ENCODE results near the gene OPCML.

Gene OPCML

DNA sequence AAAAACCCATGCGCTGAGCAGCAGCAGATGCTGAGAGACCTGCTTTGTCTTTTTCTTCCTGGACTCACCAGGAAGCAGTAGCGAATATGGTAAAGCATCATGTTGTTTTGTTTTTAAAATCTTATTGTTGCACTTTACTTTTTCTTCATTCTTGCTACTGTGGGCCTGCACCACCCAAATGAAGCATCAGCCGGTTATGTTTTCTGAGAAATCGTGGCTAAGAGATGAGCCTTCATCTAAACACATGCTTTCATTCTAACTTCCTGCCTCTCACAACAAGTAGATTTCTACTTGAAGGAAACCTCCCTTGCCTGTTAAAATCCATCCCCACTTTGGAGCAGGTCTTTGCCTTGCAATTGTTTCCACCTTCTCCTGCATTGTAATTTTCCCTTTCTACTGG lies 1136.0 kb downstream of the OPCML start:
- WGBS, 2 donors (ENCODE audit: extremely low coverage in 2 of 2, insufficient read length in 2 of 2, insufficient replicate concordance in 1 of 2) = no CpG with 5 or more reads among the region's 4 CpGs
- no peaks in the 10 kb centered on the region for H3K9me3 ChIP-seq (replicated peaks in 1 of 2; ENCODE audit: control insufficient read depth in 2 of 2, insufficient read depth in 1 of 2, low read depth in 1 of 2, low read length in 2 of 2)
- no peak overlapping the region for H4K8ac ChIP-seq (ENCODE audit: low read depth, low read length)
- H3K23ac ChIP-seq (ENCODE audit: low read depth, low read length, poor library complexity) = no peak overlapping the region
- H3K4me2 ChIP-seq (ENCODE audit: insufficient read depth, low read length, poor library complexity, severe bottlenecking) = no peak overlapping the region
- no peak for DNase-seq (ENCODE audit: low spot score)
- H2BK15ac ChIP-seq (ENCODE audit: low read length) = no peak overlapping the region
- H2AK5ac ChIP-seq (ENCODE audit: low read depth, low read length) = no peak overlapping the region
- H3K36me3 ChIP-seq (replicated peaks in 1 of 2; ENCODE audit: control insufficient read depth in 2 of 2, insufficient read depth in 2 of 2, low read length in 2 of 2) = no peaks in the 10 kb centered on the region
- H3K18ac ChIP-seq (ENCODE audit: low read length) = no peak overlapping the region
- H4K91ac ChIP-seq (ENCODE audit: low read depth, low read length, poor library complexity) = no peak overlapping the region
- no peak overlapping the region for H3K4me3 ChIP-seq (ENCODE audit: low read length in 2 of 2)
- H2BK120ac ChIP-seq (ENCODE audit: low read depth, low read length) = no peak overlapping the region
- H2BK12ac ChIP-seq (ENCODE audit: low read length) = no peak overlapping the region
- H3K27ac ChIP-seq (replicated peaks; ENCODE audit: low read length) = no peak overlapping the region
- H3K4ac ChIP-seq (ENCODE audit: low read length) = no peak overlapping the region
- no peaks in the 10 kb centered on the region for H3K27me3 ChIP-seq (ENCODE audit: control insufficient read depth in 3 of 3, insufficient read depth in 3 of 3, low read depth in 1 of 3, low read length in 3 of 3)
- no peak overlapping the region for H2BK5ac ChIP-seq (ENCODE audit: low read length)
- H3K79me1 ChIP-seq (ENCODE audit: low read depth, low read length) = no peaks in the 10 kb centered on the region
- H3K4me1 ChIP-seq (ENCODE audit: control insufficient read depth in 2 of 2, insufficient read depth in 1 of 2, low read depth in 1 of 2, low read length in 2 of 2) = no peaks in the 10 kb centered on the region
- no peak overlapping the region for H3K14ac ChIP-seq (ENCODE audit: low read length)
- no peak overlapping the region for H3K9ac ChIP-seq (ENCODE audit: low read depth, low read length, poor library complexity)
- H2AFZ ChIP-seq (ENCODE audit: low read length) = no peak overlapping the region

DNA sequence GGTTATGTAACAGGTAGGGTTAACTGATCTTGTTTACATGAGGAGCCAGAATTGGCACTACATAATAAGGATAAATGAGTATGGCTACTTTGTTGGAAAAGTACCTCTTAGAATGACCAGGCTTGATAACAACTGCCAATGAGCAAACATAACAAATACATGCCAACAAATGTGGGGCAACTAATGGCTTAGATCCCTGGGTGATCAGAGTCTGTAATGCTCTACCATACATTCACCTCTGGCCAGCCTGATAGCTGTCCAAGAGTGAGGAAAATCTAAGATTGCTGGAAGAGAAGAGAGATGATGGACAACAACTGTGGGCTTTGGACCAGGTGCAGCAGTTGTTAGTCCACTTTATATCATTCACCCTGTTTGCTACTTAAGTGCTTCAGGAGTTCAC lies 1136.9 kb downstream of the OPCML start:
- no peak overlapping the region for H3K18ac ChIP-seq (ENCODE audit: low read length)
- H3K4me2 ChIP-seq (ENCODE audit: insufficient read depth, low read length, poor library complexity, severe bottlenecking) = no peak overlapping the region
- H3K4ac ChIP-seq (ENCODE audit: low read length) = no peak overlapping the region
- no peaks in the 10 kb centered on the region for H3K27me3 ChIP-seq (ENCODE audit: control insufficient read depth in 3 of 3, insufficient read depth in 3 of 3, low read depth in 1 of 3, low read length in 3 of 3)
- H2AK5ac ChIP-seq (ENCODE audit: low read depth, low read length) = no peak overlapping the region
- H3K4me1 ChIP-seq (ENCODE audit: control insufficient read depth in 2 of 2, insufficient read depth in 1 of 2, low read depth in 1 of 2, low read length in 2 of 2) = no peaks in the 10 kb centered on the region
- H2BK120ac ChIP-seq (ENCODE audit: low read depth, low read length) = no peak overlapping the region
- H3K36me3 ChIP-seq (replicated peaks in 1 of 2; ENCODE audit: control insufficient read depth in 2 of 2, insufficient read depth in 2 of 2, low read length in 2 of 2) = no peaks in the 10 kb centered on the region
- no peak overlapping the region for H4K8ac ChIP-seq (ENCODE audit: low read depth, low read length)
- H3K9me3 ChIP-seq (replicated peaks in 1 of 2; ENCODE audit: control insufficient read depth in 2 of 2, insufficient read depth in 1 of 2, low read depth in 1 of 2, low read length in 2 of 2) = no peaks in the 10 kb centered on the region
- no peak overlapping the region for H4K91ac ChIP-seq (ENCODE audit: low read depth, low read length, poor library complexity)
- no peak for DNase-seq (ENCODE audit: low spot score)
- H2BK5ac ChIP-seq (ENCODE audit: low read length) = no peak overlapping the region
- H3K14ac ChIP-seq (ENCODE audit: low read length) = no peak overlapping the region
- no peak overlapping the region for H2AFZ ChIP-seq (ENCODE audit: low read length)
- no peak overlapping the region for H3K27ac ChIP-seq (replicated peaks; ENCODE audit: low read length)
- H3K9ac ChIP-seq (ENCODE audit: low read depth, low read length, poor library complexity) = no peak overlapping the region
- H3K4me3 ChIP-seq (ENCODE audit: low read length in 2 of 2) = no peak overlapping the region
- no peak overlapping the region for H2BK15ac ChIP-seq (ENCODE audit: low read length)
- no peak overlapping the region for H2BK12ac ChIP-seq (ENCODE audit: low read length)
- no peak overlapping the region for H3K23ac ChIP-seq (ENCODE audit: low read depth, low read length, poor library complexity)
- no peaks in the 10 kb centered on the region for H3K79me1 ChIP-seq (ENCODE audit: low read depth, low read length)

GRCh38 chr11:132379540-132379939 lies 1152.8 kb downstream of the OPCML start:
- Histone ChIP-seq H3K4me2 (ENCODE audit: insufficient read depth, low read length, poor library complexity, severe bottlenecking) (no peak overlapping the region), H2BK12ac (ENCODE audit: low read length) (no peak overlapping the region), H3K14ac (ENCODE audit: low read length) (no peak overlapping the region), H3K36me3 (replicated peaks in 1 of 2; ENCODE audit: control insufficient read depth in 2 of 2, insufficient read depth in 2 of 2, low read length in 2 of 2) (no peaks in the 10 kb centered on the region), H2AK5ac (ENCODE audit: low read depth, low read length) (no peak overlapping the region), H3K4ac (ENCODE audit: low read length) (no peak overlapping the region), H3K79me1 (ENCODE audit: low read depth, low read length) (no peaks in the 10 kb centered on the region), H2BK120ac (ENCODE audit: low read depth, low read length) (no peak overlapping the region), H3K27ac (replicated peaks; ENCODE audit: low read length) (no peak overlapping the region), H2AFZ (ENCODE audit: low read length) (no peak overlapping the region), H3K27me3 (ENCODE audit: control insufficient read depth in 3 of 3, insufficient read depth in 3 of 3, low read depth in 1 of 3, low read length in 3 of 3) (no peaks in the 10 kb centered on the region), H3K23ac (ENCODE audit: low read depth, low read length, poor library complexity) (no peak overlapping the region), H2BK5ac (ENCODE audit: low read length) (no peak overlapping the region), H3K18ac (ENCODE audit: low read length) (no peak overlapping the region), H3K9me3 (replicated peaks in 1 of 2; ENCODE audit: control insufficient read depth in 2 of 2, insufficient read depth in 1 of 2, low read depth in 1 of 2, low read length in 2 of 2) (no peaks in the 10 kb centered on the region), H3K9ac (ENCODE audit: low read depth, low read length, poor library complexity) (no peak overlapping the region), H4K8ac (ENCODE audit: low read depth, low read length) (no peak overlapping the region), H3K4me1 (ENCODE audit: control insufficient read depth in 2 of 2, insufficient read depth in 1 of 2, low read depth in 1 of 2, low read length in 2 of 2) (no peaks in the 10 kb centered on the region), H2BK15ac (ENCODE audit: low read length) (no peak overlapping the region), H4K91ac (ENCODE audit: low read depth, low read length, poor library complexity) (no peak overlapping the region), H3K4me3 (ENCODE audit: low read length in 2 of 2) (no peak overlapping the region)
- DNase-seq (ENCODE audit: low spot score) = no peak
- WGBS, 2 donors (ENCODE audit: extremely low coverage in 2 of 2, insufficient read length in 2 of 2, insufficient replicate concordance in 1 of 2) = no CpG with 5 or more reads among the region's 3 CpGs

GRCh38 chr11:132373405-132374143 lies 1158.7 kb downstream of the OPCML start:
- no peaks in the 10 kb centered on the region for H3K36me3 ChIP-seq (replicated peaks in 1 of 2; ENCODE audit: control insufficient read depth in 2 of 2, insufficient read depth in 2 of 2, low read length in 2 of 2)

More at GRCh38 chr11:132373405-132374143, 1158.7 kb downstream of the OPCML start:
- no peak overlapping the region for H2AK5ac ChIP-seq (ENCODE audit: low read depth, low read length)
- H2BK12ac ChIP-seq (ENCODE audit: low read length) = no peak overlapping the region
- no peak overlapping the region for H4K8ac ChIP-seq (ENCODE audit: low read depth, low read length)
- no peaks in the 10 kb centered on the region for H3K27me3 ChIP-seq (ENCODE audit: control insufficient read depth in 3 of 3, insufficient read depth in 3 of 3, low read depth in 1 of 3, low read length in 3 of 3)
- no peak overlapping the region for H3K4me2 ChIP-seq (ENCODE audit: insufficient read depth, low read length, poor library complexity, severe bottlenecking)
- H3K18ac ChIP-seq (ENCODE audit: low read length) = no peak overlapping the region
- H3K4me1 ChIP-seq (ENCODE audit: control insufficient read depth in 2 of 2, insufficient read depth in 1 of 2, low read depth in 1 of 2, low read length in 2 of 2) = no peaks in the 10 kb centered on the region
- H2BK120ac ChIP-seq (ENCODE audit: low read depth, low read length) = no peak overlapping the region
- no peak overlapping the region for H3K9ac ChIP-seq (ENCODE audit: low read depth, low read length, poor library complexity)
- H3K4ac ChIP-seq (ENCODE audit: low read length) = no peak overlapping the region
- no peak overlapping the region for H3K27ac ChIP-seq (replicated peaks; ENCODE audit: low read length)
- no peaks in the 10 kb centered on the region for H3K79me1 ChIP-seq (ENCODE audit: low read depth, low read length)
- H2AFZ ChIP-seq (ENCODE audit: low read length) = no peak overlapping the region
- H4K91ac ChIP-seq (ENCODE audit: low read depth, low read length, poor library complexity) = no peak overlapping the region
- H3K14ac ChIP-seq (ENCODE audit: low read length) = no peak overlapping the region
- H3K4me3 ChIP-seq (ENCODE audit: low read length in 2 of 2) = no peak overlapping the region
- no peaks in the 10 kb centered on the region for H3K9me3 ChIP-seq (replicated peaks in 1 of 2; ENCODE audit: control insufficient read depth in 2 of 2, insufficient read depth in 1 of 2, low read depth in 1 of 2, low read length in 2 of 2)
- H3K23ac ChIP-seq (ENCODE audit: low read depth, low read length, poor library complexity) = no peak overlapping the region
- H2BK15ac ChIP-seq (ENCODE audit: low read length) = no peak overlapping the region
- no peak overlapping the region for H2BK5ac ChIP-seq (ENCODE audit: low read length)
- WGBS, 2 donors (ENCODE audit: extremely low coverage in 2 of 2, insufficient read length in 2 of 2, insufficient replicate concordance in 1 of 2) = no CpG with 5 or more reads among the region's 4 CpGs
- no peak for DNase-seq (ENCODE audit: low spot score)
